Measurements from ENCODE around the gene XRCC5.

DNA sequence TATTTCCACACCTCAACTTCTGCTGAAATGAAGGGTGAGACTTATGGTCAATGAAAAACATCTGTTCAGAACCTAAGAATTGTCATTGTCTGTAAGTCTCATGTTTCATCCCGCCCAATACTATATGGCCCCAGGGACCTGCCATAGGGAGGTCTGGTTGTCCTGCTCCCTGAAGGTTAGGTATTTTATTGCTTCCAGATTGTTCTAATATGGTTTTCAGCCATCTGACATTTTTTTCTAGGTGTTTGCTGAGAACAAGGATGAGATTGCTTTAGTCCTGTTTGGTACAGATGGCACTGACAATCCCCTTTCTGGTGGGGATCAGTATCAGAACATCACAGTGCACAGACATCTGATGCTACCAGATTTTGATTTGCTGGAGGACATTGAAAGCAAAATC is 7.3 kb downstream of the XRCC5 start:
- TF ChIP-seq, protein P1, sequence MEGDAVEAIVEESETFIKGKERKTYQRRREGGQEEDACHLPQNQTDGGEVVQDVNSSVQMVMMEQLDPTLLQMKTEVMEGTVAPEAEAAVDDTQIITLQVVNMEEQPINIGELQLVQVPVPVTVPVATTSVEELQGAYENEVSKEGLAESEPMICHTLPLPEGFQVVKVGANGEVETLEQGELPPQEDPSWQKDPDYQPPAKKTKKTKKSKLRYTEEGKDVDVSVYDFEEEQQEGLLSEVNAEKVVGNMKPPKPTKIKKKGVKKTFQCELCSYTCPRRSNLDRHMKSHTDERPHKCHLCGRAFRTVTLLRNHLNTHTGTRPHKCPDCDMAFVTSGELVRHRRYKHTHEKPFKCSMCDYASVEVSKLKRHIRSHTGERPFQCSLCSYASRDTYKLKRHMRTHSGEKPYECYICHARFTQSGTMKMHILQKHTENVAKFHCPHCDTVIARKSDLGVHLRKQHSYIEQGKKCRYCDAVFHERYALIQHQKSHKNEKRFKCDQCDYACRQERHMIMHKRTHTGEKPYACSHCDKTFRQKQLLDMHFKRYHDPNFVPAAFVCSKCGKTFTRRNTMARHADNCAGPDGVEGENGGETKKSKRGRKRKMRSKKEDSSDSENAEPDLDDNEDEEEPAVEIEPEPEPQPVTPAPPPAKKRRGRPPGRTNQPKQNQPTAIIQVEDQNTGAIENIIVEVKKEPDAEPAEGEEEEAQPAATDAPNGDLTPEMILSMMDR (conservative IDR thresholded peaks at IDR 0.05; ENCODE audit: low read depth, low read length) = no peak
- TF ChIP-seq EZH2 (IDR thresholded peaks at IDR 0.05; ENCODE audit: low read length, unreplicated experiment) (no peak), EZH2phosphoT487 (IDR thresholded peaks at IDR 0.05; ENCODE audit: borderline replicate concordance, low read length) (no peak)

Data from PC-3 (cell line).